HG03378 (cell line): ENCODE results near the gene EPB41L2.
"Not testable (repeated sequence)": the region's sequence is repeated elsewhere in the genome, so short reads cannot be mapped to it uniquely, and the experiment has no call there.

Experiments
- ATAC-seq: cut with Tn5 transposase; IDR thresholded peaks from one replicate; pipeline ENCODE4 v1.9.1; 2021; ENCODE audit warnings: mild to moderate bottlenecking, moderate library complexity; ENCODE audit not compliant: unreplicated experiment

Gene EPB41L2

DNA sequence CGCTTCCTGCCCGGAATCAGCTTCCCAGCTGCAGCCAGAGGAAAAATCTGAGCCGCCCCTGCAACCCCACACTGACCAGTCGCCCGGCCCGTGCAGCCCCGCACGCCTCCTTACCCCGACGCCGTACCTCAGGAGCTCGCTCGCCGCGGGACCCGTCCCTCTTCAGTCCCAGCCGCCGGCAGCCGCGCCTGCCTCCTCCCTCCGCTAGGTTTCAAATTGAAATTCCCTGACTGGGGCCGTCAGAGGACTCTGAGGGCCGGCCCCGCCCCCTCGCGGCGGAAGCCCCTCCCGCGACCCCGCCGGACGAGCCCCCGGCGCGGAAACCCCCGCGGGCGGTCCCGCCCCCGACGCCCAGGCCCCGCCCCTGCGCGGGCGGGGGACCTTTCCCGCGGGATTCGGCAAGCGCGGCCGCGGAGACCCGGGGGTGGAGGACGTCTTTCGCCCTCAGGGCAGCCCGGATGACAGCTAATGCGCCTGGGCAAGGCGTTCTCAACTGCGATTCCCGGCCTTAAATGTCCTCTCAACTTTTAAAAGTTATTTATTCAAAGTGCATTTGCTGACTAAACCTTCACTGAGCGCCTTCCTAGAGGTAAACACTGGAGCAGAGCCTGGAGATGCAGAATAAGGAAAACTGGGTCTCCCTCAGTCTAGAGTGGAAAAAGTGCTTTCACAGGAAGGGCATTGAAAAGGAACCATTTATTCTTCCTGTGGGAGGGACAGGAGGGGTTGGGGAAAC is at the start of gene EPB41L2:
EPB41L2 (minus strand) TSS at position 218 of the 736 bp plus-strand sequence. CDS start 106,760 bp downstream, outside the sequence.
- peak; percentile 56 for ATAC-seq

DNA sequence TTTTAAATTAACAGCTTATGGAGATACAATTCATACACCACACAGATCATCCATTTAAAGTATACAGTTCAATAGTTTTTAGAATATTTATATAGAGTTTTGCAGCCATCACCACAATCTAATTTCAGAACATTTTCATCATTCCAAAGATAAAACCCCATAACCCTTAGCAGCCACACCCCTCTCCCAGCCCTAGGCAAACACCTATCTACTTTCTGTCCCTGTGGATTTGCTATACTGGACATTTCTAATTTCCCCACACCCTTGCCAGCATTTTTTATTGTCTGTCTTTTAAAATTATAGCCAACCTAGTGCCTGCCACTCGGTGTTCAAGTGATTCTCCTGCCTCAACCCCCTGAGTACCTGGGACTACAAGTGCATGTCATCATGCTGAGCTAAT is 49.2 kb upstream of the EPB41L2 start:
- ATAC-seq = no peak

DNA sequence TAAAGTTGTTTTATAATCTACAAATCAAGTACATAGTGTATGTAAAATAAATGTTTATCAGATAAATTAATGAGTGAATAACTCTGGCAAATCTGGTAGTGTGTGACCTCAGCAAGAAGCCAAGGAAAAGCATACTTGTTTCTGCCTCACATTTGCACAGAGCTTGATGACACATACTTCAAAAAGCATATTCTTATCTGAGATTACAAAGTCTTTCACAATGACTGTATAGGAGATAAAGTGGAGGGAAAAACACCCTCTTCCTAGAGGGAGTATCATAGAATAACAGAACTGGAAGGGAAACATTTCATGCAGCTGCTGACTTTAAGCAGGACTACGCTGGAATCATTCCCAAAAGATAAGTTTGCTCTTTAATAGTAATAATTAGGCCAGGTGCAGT is 44.1 kb upstream of the EPB41L2 start:
- ATAC-seq = no peak

DNA sequence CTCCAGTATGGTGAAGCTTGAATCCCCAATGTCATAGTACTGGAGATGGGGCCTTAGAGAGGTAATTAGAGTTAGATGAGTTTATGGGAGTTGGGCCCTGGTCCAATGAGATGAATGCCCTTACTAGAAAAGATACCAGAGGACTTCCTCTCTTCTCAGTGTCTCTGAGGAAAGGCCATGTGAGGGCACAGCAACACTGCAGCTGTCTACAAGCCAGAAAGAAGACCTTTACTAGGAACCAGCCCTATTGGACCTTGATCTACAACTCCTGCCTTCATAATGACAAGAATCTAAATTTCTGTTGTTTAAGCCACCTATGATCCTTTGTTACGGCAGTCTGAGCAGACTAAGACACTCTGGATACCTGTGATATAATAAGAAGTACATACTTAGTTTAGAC is 40.9 kb upstream of the EPB41L2 start:
- no peak for ATAC-seq

DNA sequence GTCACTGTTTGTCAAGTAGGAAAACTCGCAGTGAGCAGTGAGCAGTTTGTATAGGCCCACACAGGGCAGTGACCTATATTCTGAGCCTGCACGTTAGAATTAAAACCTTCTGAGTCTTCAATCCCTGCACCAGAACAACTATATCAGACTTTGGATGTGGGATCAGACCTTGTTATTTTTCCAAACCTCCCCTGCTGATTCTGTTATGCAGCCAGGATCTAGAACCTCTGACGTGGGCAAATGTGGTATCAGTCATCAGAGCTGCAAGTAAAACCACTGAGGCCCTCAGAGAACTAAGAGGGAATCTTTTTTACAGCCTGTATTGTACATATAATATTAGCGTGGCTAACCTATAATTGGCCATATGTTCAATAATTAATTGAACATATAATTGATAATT is 40.3 kb upstream of the EPB41L2 start:
- ATAC-seq = no peak

DNA sequence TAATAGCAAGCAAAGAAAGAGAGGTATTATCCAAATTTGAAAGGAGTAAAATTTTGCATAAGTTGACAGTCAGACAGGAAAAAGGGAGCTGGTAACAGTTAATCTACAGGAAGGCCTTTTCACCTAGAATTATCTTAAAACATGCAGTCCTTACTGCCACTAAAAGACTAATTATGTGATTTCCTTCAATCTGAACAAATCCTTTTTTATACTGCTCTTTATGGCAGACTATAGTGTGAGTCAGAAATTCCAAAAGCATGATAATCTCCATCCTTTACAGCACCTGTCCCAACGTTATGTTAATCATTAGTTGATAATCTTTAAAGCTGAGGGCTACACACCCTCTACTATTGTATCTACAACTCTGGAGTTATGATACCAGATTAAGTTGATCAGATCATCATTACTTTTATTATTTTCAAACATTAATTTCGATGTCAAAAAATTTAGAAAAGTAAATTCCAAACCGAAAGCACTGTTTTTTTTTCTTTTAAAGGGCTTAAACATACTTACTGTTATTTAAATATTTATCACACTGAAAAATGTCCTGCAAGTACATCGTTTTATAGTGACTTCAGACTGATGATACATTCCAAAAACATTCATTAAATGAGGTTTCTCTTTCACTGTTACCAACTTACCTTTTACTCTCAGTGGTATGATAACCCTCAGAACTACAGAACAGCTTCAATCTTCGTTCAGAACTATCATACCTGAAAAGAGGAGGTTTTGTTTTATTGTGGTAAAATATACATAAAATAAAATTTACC is 39.1 kb upstream of the EPB41L2 start:
- no peak for ATAC-seq

DNA sequence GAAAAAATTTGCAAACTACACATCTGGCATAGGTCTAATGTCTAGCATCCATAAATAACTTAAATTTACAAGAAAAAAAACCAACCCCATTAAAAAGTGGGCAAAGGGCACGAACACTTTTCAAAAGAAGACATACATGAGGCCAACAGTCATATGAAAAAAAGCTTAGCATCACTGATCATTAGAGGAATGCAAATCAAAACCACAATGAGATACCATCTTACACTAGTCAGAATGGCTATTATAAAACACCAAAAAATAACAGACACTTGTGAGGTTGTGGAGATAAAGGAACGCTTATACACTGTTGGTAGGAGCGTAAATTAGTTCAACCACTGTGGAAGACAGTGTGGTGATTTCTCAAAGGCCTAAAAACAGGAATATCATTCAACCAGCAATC is 33.7 kb upstream of the EPB41L2 start:
- ATAC-seq = no peak

DNA sequence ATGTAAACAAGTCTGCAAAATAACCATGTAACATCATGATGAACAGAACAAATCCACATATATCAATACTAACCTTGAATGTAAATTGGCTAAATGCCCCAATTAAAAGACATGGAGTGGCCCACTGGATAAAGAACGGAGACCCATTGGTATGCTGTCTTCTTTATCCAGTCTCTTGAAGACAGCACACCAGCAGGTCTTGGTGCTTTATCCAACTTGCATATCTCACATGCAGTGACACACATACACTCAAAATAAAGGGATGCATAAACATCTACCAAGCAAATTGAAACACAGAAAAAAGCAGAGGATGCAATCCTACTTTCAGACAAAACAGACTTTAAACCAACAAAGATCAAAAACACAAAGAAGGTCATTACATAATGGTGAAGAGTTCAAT is 30.3 kb upstream of the EPB41L2 start:
- ATAC-seq = no peak

DNA sequence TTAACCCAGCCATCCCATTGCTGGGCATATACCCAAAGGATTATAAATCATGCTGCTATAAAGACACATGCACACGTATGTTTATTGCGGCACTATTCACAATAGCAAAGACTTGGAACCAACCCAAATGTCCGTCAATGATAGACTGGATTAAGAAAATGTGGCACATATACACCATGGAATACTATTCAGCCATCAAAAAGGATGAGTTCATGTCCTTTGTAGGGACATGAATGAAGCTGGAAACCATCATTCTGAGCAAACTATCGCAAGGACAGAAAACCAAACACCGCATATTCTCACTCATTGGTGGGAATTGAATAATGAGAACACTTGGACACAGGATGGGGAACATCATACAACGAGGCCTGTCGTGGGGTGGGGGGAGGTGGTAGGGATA is 28.9 kb upstream of the EPB41L2 start:
- ATAC-seq = not testable (repeated sequence)

DNA sequence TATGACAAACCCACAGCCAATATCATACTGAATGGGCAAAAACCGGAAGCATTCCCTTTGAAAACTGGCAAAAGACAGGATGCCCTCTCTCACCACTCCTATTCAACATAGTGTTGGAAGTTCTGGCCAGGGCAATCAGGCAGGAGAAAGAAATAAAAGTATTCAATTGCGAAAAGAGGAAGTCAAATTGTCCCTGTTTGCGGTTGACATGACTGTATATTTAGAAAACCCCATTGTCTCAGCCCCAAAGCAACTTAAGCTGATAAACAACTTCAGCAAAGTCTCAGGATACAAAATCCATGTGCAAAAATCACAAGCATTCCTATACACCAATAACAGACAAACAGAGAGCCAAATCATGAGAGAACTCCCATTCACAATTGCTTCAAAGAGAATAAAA is 27.3 kb upstream of the EPB41L2 start:
- ATAC-seq = not testable (repeated sequence)

DNA sequence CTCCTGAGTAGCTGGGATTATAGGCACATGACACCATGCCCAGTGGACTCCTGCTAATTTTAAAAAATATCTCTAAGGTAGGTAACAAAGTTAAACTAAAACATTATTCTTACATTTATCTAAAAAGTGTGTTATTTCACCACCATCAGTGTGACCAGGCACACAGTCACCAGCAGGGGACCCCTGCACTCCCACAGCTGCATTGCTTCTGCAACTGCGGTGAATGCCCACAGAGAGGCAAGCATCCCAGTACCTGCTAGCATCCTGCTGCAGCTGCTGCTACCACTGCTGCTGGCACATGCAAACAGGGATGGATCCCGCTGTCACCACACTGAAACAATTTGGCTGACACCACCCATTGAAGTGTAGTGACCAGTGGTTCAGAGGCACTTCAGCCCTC is 21.9 kb upstream of the EPB41L2 start:
- no peak for ATAC-seq

DNA sequence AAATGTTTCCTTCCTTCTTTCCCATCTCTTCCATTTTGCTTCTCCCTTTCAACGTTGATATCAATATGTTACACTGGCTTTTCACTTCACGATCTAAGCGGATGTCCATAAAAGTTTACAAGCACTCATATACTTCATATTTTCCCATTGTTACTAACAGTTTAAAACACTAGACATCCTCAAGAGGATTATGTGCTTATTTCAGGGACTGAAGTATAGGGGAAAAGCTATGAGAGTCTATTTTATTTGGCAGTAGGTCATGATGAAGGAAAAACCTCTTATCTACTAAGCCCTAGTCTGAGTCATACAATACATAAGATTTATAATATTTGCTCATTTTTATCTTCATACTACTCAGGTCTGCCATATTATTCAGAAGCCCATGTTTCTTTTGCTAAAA is 20.6 kb upstream of the EPB41L2 start:
- ATAC-seq = no peak

DNA sequence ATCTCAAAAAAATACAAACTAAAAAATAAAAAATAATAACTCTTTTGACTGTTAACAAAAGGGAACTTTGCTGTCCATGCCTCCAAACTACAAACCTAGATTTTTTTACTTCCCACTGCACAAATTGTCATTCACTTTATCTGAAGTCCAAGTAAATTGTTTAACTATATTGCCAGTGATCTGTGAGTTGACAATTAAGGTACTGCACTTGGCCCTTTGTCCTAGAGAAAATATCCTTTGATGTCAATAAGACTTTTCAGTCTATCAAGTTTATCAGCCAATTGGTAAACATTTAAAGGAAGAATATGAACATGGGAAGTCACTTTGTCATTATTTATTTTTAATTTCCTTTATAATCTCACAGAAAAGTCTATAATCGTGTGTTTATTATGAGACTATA is 19.3 kb upstream of the EPB41L2 start:
- no peak for ATAC-seq

DNA sequence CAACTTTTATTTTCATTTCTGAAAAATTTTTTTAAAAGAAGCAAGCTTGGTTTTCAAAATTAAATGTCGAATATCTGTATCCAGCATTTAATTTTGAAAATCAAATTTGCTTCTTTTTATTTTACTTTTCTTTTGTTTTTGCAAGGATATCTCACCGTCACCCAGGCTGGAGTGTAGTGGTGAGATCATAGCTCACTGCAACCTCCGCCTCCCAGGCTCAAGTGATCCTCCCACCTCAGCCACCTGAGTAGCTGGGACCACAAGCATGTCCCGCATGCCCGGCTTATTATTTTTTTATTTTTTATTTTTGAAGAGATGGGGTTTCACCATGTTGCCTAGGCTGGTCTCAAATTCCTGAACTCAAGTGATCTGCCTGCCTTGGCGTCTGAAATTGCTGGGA is 17.0 kb upstream of the EPB41L2 start:
- ATAC-seq = no peak

DNA sequence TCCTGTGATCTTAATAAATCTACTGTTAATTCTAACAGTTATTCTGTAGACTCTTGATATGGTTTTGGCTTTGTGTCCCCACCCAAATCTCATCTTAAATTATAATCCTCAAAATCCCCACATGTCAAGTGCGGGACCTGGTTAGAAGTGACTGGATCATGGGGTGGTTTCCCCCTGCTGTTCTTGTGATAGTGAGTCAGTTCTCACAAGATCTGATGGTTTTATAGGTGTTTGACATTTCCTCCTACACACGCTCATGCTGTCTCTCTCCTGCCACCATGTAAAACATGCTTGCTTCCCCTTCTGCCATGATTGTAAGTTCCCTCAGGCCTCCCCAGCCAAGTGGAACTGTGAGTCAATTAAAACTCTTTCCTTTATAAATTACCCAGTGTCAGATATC is 10.5 kb upstream of the EPB41L2 start:
- ATAC-seq = no peak

DNA sequence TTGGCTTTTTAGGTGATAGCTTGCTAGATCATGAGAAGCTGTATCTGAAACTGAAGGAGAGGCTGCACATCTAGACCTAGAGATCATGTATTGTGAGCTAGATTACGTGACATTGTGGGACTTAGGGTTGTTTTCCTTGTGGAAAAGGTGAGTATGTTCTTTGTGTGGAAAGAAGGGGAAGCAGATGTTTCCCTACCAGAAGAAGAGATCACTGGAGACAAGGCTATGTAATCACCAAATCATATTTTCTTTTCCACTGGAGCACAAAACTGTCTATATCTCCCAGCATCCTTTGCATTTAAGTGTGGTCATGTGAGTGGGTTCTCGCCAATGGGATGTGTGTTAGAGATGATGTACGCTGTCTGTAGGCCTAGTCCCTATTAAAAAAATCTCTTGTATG is 7.0 kb upstream of the EPB41L2 start:
- ATAC-seq = no peak

DNA sequence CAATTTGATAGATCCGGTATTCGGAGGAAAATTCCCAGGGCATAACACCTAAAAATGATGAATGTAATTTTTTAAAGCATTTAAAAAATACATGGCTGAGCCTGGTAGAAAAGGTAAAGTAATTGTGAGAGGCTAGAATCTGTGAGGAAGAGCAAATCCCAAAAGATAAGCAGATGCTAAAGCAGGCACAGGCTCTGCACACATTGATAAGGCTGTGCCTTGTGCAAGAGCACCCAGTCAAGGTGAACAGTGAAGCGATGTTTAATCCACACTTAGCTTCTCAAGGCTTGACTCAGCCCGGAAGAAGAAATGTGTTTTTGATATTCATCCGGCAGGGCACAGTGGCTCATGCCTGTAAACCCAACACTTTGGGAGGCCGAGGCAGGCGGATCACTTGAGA is 5.1 kb upstream of the EPB41L2 start:
- no peak for ATAC-seq

DNA sequence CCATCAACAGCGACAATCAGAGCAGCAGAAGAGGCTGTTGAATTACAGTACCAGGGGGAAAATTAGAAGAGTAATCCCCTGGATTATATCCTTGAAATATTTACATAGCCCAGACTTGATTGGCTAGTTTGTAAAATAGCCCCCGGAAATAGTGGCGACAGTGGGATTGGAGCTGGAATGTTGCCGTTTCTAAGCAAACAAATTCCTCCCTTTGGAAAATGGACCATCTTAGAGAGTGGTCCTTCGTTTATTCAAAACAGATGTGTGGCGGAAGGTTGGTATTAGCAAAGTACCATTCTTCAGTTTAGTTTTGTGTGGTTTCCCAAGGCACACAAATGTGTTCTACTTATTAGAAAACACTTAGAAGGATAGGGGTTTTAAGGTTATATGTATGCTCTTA is 4.5 kb upstream of the EPB41L2 start:
- ATAC-seq = no peak

DNA sequence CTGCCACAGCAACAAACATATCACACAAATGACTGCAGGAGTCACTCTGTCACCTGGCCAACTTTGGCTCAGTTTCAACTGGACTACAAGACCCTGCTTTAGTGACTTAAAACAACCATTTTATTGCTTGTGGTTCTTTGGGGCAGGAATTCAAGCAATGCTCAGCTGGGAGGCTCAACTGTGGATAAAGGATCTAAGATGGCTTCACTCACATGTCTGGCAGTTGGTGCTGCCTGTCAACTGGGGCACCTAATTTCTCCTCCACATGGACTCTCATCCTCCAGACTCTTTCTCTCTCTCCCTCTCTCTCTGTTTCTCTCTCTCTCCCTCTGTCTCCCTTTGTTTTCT is 2.8 kb upstream of the EPB41L2 start:
- no peak for ATAC-seq

DNA sequence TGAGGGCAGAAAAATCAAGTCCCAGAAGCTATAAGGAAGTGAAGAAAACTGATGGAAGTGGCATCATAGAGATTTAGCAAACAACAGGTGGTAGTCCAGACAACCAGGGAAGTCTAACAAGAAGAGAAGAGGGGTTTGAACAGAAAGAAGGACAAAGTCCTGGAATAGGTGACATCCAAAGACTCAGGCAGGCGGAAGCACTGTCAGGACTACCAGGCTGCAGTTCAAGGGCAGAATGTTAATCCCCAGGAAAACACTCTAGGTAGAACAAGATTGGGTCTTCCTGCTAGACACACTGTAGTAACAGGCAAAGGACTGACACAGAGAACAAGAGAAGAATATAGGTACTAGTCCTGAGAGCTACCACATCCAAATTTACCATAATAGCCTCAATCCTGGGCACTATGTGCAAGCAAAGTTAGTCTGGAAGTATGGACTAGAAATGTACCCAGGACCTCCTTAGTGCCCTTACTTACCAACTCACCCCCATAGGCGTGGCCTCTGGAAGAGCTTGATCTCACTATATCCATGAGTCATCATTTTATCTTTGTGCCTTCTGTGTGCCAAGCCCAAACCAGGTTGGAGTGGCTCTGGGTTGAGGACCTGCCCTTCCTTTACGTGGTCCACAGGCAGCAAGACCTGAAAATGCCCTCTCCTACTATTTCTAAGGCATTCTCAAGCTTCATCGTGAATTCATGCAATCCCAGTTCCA is 2.2 kb upstream of the EPB41L2 start:
- no peak for ATAC-seq

DNA sequence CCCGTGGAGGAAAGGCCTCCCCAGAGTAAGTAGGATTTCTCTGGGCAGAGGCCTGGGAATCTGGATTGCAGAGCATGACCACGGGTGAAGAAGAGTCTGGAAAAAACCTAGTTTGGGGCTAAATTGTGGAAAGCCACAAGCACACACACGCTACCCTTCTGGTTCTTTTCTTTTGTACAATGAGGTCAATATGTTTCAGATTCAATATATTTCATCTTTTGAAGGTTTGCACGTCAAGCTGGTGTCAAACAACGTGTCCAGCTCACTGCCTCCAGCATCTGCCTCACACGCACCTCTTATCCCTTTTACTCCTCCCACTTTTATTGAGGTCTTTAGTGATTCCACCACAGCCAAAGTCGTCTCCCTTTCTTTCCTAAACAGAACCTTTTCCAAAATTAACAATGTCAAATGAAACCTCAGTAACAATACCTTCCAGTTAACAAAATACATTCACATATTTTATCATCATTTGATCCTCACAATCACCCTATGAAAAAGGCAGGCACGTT is 773 bp upstream of the EPB41L2 start:
- peak; percentile 20 for ATAC-seq
